Measurements from ENCODE around the gene SLC17A9. TPM values are rescaled to one million over a fixed set of nuclear protein-coding genes. Genes with fewer than 3 reads are reported as not detected.
"Not testable (repeated sequence)": the region's sequence is repeated elsewhere in the genome, so short reads cannot be mapped to it uniquely, and the experiment has no call there.

Gene SLC17A9
- polyA plus RNA-seq, 3 donors from 2014 or later, result 0.95 to 3.5 (median 2.0) TPM

DNA sequence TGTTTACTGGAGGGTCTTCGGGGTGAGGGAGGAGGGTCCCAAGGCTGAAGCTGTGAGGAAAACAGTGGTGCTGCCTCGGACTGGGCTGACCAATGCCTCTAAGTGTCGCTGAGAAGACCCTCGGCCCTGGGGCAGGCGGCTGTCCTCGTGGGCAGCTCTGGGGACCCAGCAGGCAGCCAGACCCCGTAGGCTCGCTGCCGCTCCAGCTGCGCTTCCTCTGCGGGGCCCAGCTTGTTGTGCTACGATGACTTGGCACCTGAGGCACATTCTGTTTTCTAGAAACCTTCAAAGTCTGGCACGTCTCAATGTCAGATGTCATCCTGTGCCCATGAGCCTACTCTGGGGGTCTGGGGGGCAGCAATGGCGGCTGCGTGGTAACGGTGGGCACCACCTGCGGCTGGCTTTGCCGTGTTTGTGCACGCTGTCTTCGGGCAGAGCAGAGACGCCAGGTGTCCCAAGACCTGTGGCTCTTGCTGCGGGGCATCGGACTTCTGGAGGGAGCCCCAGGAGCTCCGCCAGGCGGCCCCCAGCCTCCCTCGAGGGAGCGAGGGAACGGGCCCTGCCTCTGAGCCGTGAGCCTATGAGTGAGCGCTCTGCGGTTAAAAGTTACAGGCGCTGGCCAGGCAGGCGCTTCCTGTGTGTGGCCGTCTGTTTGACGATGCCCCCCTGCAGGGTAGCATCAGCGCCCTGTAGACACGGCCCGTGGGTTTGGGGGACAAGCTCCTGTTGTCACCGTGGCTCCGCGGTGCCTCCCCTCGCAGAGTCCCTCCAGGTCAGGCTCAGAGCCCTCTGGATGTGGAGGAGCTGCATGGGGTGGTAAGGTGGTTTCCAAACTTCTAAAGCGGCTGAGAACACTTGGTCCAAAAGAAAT is 6.8 kb downstream of the SLC17A9 start:
- peak; percentile 43 to 48 (median 47) for DNase-seq
- H3K27ac Mint-ChIP-seq, result peak overlapping the region in 3 of 6 donors; percentile 45 to 75 (median 73)

DNA sequence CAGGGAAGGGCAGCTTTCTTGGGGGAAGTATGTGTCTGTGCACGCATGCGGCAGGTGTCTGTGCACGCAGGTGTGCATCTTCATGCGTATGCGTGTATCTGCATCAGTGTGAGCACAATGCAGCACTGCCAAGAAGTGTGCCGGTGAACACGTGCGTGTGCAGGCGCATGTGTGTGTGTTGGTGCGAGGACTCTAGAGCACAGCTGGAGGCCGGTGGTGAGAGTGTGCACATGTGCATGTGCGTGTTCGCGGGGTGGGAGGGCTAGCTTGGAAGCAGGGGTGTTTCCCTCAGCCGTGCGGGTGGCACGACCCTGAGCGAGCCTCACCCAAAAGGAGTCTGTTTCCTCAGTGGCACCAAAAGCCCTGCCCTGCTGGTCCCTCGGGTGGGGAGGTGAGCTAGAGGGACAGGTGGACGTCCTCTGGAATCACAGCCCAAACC is 7.5 kb downstream of the SLC17A9 start:
- H3K27ac Mint-ChIP-seq, result peak overlapping the region in 3 of 6 donors; percentile 45 to 75 (median 64)
- peak overlapping the region in 4 of 5 donors; percentile 50 to 76 (median 66) for H3K4me3 Mint-ChIP-seq
- no peaks in the 10 kb centered on the region for H3K9me3 Mint-ChIP-seq
- peaks cover 0 to 1% (median 0%) of the 10 kb centered on the region in 3 donors for H3K27me3 Mint-ChIP-seq (ENCODE audit: low read depth in 3 of 3)
- DNase-seq, result no peak
- no peaks in the 10 kb centered on the region for H3K36me3 Mint-ChIP-seq
- H3K4me1 Mint-ChIP-seq, result peaks cover 11 to 13% of the 10 kb centered on the region in 2 donors

More for the DNA sequence above, 6.8 kb downstream of the SLC17A9 start:
- H3K9me3 Mint-ChIP-seq, result no peaks in the 10 kb centered on the region
- H3K4me1 Mint-ChIP-seq, result peaks cover 16 to 20% of the 10 kb centered on the region in 2 donors
- H3K4me3 Mint-ChIP-seq, result peak overlapping the region; percentile 50 to 76 (median 63)
- peaks cover 0 to 2% (median 0%) of the 10 kb centered on the region in 3 donors for H3K27me3 Mint-ChIP-seq (ENCODE audit: low read depth in 3 of 3)
- H3K36me3 Mint-ChIP-seq, result no peaks in the 10 kb centered on the region

DNA sequence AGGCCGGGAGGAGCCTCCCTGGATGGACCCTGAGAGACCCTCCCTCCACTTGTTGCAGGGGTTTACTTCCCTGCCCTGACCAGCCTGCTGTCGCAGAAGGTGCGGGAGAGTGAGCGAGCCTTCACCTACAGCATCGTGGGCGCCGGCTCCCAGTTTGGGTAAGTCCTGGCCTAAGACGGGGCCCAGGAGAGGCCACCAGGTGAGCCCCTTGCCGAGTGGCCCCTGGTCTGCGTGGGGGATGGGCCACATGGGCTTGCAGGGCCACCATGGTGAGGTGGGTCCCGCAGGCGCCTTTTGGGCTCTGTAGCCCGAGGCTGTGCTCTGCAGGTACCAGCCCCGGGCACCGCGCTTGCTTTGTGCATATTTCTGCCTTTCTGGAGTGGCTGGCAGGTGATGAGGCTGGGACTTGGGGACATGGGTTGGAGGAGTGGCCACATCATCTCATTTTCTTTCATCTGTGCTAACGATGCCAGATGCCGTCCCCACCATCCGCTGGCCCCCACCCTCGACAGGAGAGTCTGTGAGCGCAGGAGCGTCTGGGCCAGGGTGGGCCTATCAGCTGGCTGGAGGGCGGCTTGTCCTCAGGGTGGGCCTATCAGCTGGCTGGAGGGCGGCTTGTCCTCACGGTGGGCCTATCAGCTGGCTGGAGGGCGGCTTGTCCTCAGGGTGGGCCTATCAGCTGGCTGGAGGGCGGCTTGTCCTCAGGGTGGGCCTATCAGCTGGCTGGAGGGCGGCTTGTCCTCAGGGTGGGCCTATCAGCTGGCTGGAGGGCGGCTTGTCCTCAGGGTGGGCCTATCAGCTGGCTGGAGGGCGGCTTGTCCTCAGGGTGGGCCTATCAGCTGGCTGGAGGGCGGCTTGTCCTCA is 8.2 kb downstream of the SLC17A9 start:
- not testable (repeated sequence) for DNase-seq; H3K27me3 Mint-ChIP-seq (ENCODE audit: low read depth in 3 of 3); H3K36me3 Mint-ChIP-seq; H3K4me3 Mint-ChIP-seq; H3K9me3 Mint-ChIP-seq; H3K27ac Mint-ChIP-seq
- peaks cover 11 to 13% of the 10 kb centered on the region in 2 donors for H3K4me1 Mint-ChIP-seq

DNA sequence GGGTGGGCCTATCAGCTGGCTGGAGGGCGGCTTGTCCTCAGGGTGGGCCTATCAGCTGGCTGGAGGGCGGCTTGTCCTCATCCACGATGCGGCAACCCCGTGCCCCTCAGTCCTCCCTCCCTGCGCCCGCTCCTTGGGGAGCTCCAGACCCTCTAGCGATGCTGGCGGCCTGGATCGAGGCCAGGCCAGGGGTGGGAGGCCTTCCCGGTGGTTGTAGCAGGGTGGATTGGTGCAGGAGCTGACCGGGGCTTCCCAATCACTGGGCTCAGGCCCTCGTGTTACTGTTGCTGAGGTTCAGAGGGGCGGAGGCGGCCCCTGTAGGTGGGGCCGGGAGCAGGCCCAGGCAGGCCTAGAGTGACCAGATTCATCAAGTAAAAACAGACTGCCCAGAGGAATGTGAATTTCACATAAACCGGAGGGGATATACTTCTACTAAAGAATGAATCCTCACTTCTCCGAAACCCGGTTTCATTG is 8.8 kb downstream of the SLC17A9 start:
- H3K9me3 Mint-ChIP-seq, result no peaks in the 10 kb centered on the region
- peaks cover 0 to 1% (median 0%) of the 10 kb centered on the region in 3 donors for H3K27me3 Mint-ChIP-seq (ENCODE audit: low read depth in 3 of 3)
- peaks cover 11 to 13% of the 10 kb centered on the region in 2 donors for H3K4me1 Mint-ChIP-seq
- H3K27ac Mint-ChIP-seq, result no peak overlapping the region
- no peak overlapping the region for H3K4me3 Mint-ChIP-seq
- peaks cover 0 to 3% (median 0%) of the 10 kb centered on the region in 3 donors for H3K36me3 Mint-ChIP-seq
- DNase-seq, result no peak

DNA sequence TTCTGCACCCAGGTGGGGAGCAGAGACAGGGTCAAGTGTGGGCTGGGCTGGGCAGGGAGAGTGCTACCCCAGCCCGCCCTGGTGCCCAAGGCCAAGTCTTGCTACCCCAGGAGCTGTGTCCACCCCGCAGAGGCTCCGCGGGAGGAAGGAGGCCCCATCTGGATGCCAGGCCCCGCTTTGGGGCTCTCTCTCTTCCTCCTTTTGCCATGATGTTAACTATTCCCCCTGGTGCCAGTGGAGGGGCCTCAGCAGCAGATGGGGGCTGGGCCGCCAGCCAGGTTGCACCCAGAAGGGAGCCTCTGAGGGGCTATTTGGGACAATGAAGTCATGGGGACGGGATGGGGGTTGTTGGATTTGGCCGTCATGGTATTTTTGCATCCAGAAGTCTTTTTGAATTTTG is 9.3 kb downstream of the SLC17A9 start:
- H3K27me3 Mint-ChIP-seq (ENCODE audit: low read depth in 3 of 3), result peaks cover 0 to 1% (median 0%) of the 10 kb centered on the region in 3 donors
- no peaks in the 10 kb centered on the region for H3K9me3 Mint-ChIP-seq
- no peak overlapping the region for H3K4me3 Mint-ChIP-seq
- H3K27ac Mint-ChIP-seq, result no peak overlapping the region
- H3K4me1 Mint-ChIP-seq, result peaks cover 11 to 13% of the 10 kb centered on the region in 2 donors
- no peak for DNase-seq
- H3K36me3 Mint-ChIP-seq, result peaks cover 0 to 3% (median 0%) of the 10 kb centered on the region in 3 donors

DNA sequence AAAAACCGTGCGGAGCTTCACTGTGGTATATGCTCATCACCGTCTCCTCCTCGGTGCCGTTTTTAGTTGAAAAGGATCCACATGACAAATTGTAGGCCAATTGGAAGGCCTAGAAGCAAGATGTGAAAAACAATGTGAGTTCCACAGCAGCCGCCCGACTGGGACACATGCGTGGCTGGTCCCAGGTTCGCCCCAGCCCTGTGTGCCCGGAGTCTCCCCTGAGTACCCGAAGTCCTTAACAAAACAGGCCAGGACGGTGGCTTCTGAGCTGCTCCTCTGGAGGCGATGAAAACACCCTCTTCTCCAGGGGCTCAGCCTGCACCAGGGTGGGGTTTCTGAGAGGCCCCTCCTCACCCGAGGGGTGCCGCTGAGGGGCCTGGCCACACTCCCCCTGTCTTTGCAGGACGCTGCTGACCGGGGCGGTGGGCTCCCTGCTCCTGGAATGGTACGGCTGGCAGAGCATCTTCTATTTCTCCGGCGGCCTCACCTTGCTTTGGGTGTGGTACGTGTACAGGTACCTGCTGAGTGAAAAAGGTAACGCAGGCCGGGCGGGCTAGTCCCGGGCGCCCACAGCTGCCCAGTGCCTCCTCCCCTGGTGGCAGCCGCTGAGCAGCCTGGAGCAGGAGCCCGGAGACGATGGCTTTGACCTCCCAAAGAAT is 9.8 kb downstream of the SLC17A9 start:
- H3K4me3 Mint-ChIP-seq, result no peak overlapping the region
- peaks cover 11 to 13% of the 10 kb centered on the region in 2 donors for H3K4me1 Mint-ChIP-seq
- no peak overlapping the region for H3K27ac Mint-ChIP-seq
- DNase-seq, result no peak
- H3K27me3 Mint-ChIP-seq (ENCODE audit: low read depth in 3 of 3), result peaks cover 0 to 1% (median 0%) of the 10 kb centered on the region in 3 donors
- H3K9me3 Mint-ChIP-seq, result no peaks in the 10 kb centered on the region
- H3K36me3 Mint-ChIP-seq, result peaks cover 0 to 3% (median 0%) of the 10 kb centered on the region in 3 donors

DNA sequence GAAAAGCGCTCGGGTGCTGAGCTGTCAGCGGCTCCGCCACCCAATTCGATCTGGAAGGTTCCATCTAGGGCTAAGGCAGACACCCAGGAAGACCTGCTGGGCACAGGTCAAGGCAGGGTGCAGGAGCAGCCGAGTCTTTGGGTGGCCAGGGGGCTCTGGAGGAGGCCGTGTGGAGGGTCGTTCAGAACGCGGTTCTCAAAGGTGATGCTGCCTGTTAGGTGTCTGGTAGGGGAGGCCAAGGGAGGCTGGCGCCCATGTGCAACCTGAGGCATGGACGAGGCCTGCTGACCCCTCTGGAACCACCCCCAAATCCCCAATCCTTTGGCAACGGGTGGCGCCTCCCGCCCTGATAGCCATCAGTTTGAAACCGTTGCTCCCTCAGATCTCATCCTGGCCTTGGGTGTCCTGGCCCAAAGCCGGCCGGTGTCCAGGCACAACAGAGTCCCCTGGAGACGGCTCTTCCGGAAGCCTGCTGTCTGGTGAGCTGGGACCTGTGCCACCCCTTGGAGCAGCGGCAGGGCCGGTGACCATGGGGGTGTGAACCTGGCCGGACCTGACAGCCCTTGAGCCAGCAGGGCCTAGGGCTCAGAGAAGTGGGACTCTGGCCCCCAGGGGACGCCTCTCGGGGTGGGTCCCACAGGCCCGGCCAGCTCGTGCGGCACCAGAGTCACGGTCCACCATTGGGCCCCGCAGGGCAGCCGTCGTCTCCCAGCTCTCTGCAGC is 10.5 kb downstream of the SLC17A9 start:
- peaks cover 0 to 3% (median 0%) of the 10 kb centered on the region in 3 donors for H3K36me3 Mint-ChIP-seq

DNA sequence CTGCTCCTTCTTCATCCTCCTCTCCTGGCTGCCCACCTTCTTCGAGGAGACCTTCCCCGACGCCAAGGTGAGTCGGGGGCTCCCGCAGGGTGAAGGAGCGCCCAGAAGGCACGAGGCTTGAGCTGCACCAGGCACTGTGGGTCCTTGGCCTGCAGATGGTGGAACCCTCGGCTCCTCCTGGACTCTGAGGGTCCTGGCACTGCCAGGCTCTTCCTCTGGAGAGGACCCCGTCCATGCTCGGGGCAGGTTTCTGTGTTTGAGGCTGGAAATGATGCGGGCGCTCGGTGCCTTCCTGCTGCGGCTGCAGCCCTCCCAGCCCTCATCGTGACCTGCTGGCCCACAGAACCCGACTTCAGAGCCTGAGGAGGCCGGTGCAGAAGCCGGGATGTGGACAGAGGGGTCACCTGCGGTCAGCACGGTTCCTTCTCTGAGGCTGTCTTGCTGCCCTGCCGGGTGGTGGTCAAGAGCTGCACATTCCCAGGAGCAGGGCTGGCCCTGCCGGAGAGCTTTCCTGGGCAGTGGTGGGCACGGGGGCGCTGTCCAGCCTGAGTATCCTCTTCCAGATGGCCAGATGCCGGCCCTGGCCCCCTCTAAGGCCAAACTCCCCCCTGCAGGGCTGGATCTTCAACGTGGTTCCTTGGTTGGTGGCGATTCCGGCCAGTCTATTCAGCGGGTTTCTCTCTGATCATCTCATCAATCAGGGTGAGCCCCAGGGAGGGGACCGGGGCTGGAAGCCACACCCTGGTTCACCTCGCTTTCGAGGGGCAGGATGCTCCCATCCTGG is 11.3 kb downstream of the SLC17A9 start:
- H3K9me3 Mint-ChIP-seq, result no peaks in the 10 kb centered on the region
- H3K4me3 Mint-ChIP-seq, result no peak overlapping the region
- no peak overlapping the region for H3K27ac Mint-ChIP-seq

More for the DNA sequence above, 10.5 kb downstream of the SLC17A9 start:
- peaks cover 11 to 13% of the 10 kb centered on the region in 2 donors for H3K4me1 Mint-ChIP-seq
- no peak for DNase-seq
- H3K27ac Mint-ChIP-seq, result no peak overlapping the region
- no peaks in the 10 kb centered on the region for H3K27me3 Mint-ChIP-seq (ENCODE audit: low read depth in 3 of 3)
- no peak overlapping the region for H3K4me3 Mint-ChIP-seq
- no peaks in the 10 kb centered on the region for H3K9me3 Mint-ChIP-seq

DNA sequence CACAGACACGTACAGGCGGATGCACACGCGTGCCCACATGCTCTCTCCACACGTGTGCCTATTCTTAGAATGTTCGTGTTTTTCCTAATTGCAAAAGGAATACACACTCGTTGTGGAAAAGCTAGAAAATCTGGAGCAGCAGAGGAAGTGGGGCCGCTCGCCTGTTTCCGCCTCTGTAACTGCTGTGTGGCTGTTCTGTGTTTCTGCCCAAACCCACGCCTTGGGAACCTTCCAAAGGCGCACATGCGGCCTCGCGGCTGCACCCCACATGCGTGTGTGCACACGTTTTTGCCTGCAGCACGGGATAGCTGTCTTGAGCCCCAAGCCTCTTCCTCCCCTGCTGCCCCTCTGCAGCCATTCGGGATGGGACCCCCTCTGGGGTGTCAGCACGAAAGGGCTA is 12.2 kb downstream of the SLC17A9 start:
- no peaks in the 10 kb centered on the region for H3K27me3 Mint-ChIP-seq (ENCODE audit: low read depth in 3 of 3)
- DNase-seq, result no peak

More for the DNA sequence above, 11.3 kb downstream of the SLC17A9 start:
- peaks cover 11 to 13% of the 10 kb centered on the region in 2 donors for H3K4me1 Mint-ChIP-seq
- peaks cover 0 to 3% (median 0%) of the 10 kb centered on the region in 3 donors for H3K36me3 Mint-ChIP-seq
- no peaks in the 10 kb centered on the region for H3K27me3 Mint-ChIP-seq (ENCODE audit: low read depth in 3 of 3)
- no peak for DNase-seq

DNA sequence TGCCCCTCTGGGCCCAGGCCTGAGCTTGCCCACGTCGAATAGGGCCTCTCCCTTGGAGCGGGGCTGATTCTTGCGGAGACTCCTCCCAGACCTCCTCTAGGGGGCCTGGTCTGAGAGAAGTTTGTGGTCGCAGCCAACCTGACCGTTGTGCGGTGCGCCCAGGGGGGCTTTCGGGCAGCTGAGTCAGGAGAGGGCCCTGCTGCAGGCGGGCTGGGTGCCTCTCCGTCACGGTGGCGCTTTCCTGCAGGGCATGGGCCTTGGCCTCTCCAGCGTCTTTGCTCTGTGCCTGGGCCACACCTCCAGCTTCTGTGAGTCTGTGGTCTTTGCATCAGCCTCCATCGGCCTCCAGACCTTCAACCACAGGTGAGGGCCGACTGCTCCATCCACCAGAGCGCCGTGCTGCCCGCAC is 12.9 kb downstream of the SLC17A9 start:
- Mint-ChIP-seq H3K36me3 (peaks cover 0 to 3% (median 0%) of the 10 kb centered on the region in 3 donors), H3K9me3 (no peaks in the 10 kb centered on the region), H3K4me3 (no peak overlapping the region), H3K4me1 (no peaks in the 10 kb centered on the region), H3K27me3 (ENCODE audit: low read depth in 3 of 3) (no peaks in the 10 kb centered on the region), H3K27ac (no peak overlapping the region)
- no peak for DNase-seq

More for the DNA sequence above, 12.2 kb downstream of the SLC17A9 start:
- H3K27ac Mint-ChIP-seq, result no peak overlapping the region
- no peaks in the 10 kb centered on the region for H3K9me3 Mint-ChIP-seq
- peaks cover 0 to 3% (median 0%) of the 10 kb centered on the region in 3 donors for H3K36me3 Mint-ChIP-seq
- no peak overlapping the region for H3K4me3 Mint-ChIP-seq
- peaks cover 5% of the 10 kb centered on the region in 2 donors for H3K4me1 Mint-ChIP-seq

DNA sequence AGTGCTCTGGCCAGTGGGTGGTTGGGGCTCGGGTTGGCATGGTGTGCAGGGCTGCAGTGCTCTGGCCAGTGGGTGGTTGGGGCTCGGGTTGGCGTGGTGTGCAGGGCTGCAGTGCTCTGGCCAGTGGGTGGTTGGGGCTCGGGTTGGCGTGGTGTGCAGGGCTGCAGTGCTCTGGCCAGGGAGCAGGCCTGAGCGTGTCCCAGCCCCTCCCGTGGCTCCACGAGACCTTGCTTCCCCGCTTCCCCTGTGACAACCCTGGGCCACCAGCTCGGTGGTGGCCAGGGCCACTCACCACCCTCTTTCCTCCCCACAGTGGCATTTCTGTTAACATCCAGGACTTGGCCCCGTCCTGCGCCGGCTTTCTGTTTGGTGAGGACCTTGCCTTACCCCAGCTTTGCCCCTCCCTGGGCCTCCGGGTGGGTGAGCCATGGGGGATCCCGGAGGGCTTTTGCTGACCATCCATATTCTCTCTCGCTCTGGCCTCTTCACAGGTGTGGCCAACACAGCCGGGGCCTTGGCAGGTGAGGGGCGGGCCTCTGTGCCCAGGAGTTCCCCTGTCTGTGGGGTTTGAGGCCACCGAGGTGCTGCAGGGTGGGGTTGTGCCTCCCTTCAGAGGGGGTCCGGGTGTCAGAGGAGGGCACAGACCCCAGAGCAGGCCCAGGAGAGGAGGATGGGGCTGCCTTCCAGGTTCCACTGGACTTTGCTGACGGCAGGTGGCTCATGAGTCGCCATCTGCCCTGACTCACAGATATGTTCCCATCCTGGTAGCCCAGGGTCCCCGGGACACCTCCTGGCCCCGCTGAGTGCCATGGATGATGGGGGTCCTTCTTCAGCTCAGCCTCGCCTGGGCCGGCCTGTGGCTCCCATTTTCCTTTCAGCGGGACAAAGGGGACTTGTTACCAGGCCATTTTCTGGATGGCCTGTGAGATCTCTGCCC is 14.0 kb downstream of the SLC17A9 start:
- DNase-seq, result no peak
- H3K9me3 Mint-ChIP-seq, result no peaks in the 10 kb centered on the region
- no peak overlapping the region for H3K4me3 Mint-ChIP-seq
- H3K27me3 Mint-ChIP-seq (ENCODE audit: low read depth in 3 of 3), result peaks cover 0 to 3% (median 2%) of the 10 kb centered on the region in 3 donors
- peaks cover 0 to 3% (median 0%) of the 10 kb centered on the region in 3 donors for H3K36me3 Mint-ChIP-seq
- H3K27ac Mint-ChIP-seq, result no peak overlapping the region
- H3K4me1 Mint-ChIP-seq, result peaks cover 3% of the 10 kb centered on the region in 2 donors
